HFFc6 (cell line): ENCODE data around the gene SIDT1. TPM values are rescaled to one million over a fixed set of nuclear protein-coding genes. Genes with fewer than 3 reads are reported as not detected.

ENCODE experiments used
- DNase-seq: peaks from one replicate; pipeline ENCODE4 v3.0.0-alpha.2; 2018
- H3K27ac Mint-ChIP-seq: 2 replicates; pipeline ENCODE4 v1.8.0; 2020; ENCODE audit warnings: mild to moderate bottlenecking, mixed read lengths
- H3K27me3 Mint-ChIP-seq: 2 replicates; pipeline ENCODE4 v1.8.0; 2021; ENCODE audit warnings: mild to moderate bottlenecking, moderate library complexity, mixed read lengths; ENCODE audit not compliant: insufficient read depth
- H3K36me3 Mint-ChIP-seq: 2 replicates; pipeline ENCODE4 v1.8.0; 2021; ENCODE audit warnings: low read depth, mixed read lengths
- H3K4me1 Mint-ChIP-seq: 2 replicates; pipeline ENCODE4 v1.8.0; 2020; ENCODE audit warnings: low read depth, mixed read lengths
- H3K4me3 Mint-ChIP-seq: 2 replicates; pipeline ENCODE4 v1.8.0; 2020; ENCODE audit warnings: mild to moderate bottlenecking, moderate library complexity, mixed read lengths
- H3K9me3 Mint-ChIP-seq: 2 replicates; pipeline ENCODE4 v1.8.0; 2020; ENCODE audit warnings: mild to moderate bottlenecking, mixed read lengths
- CTCF ChIP-seq: fragments of 200-600 bp; sonication (generic); IDR thresholded peaks from 2 replicates; pipeline ENCODE4 v1.5.0; 2021; ENCODE audit warnings: antibody characterized with exemption, mild to moderate bottlenecking
- microRNA-seq: library from miRNA; unstranded; fragments of <30 nt; microRNA quantifications from one replicate; pipeline ENCODE4, GENCODE V29; 2019
- total RNA-seq, 6 experiments: library from RNA; stranded (reverse); fragmentation: NEBNext Ultra II Directional; extraction: Animal tissue kit (Norgen Biotek cat#: 25700); gene quantifications; 2 replicates in 1 of 6; 3 replicates in 5 of 6; pipeline ENCODE4 v1.2.3, GENCODE V29; 2021

Gene SIDT1
- total RNA-seq, 6 experiments from 2014 or later, result not detected

- H3K27ac Mint-ChIP-seq, result no peak overlapping the region
- no peak overlapping the region for H3K4me3 Mint-ChIP-seq
- H3K27me3 Mint-ChIP-seq, result no peaks in the 10 kb centered on the region
- no peaks in the 10 kb centered on the region for H3K4me1 Mint-ChIP-seq
- no peak for DNase-seq
- H3K36me3 Mint-ChIP-seq, result peaks cover 12% of the 10 kb centered on the region
- no peaks in the 10 kb centered on the region for H3K9me3 Mint-ChIP-seq
- TF ChIP-seq CTCF, result no peak
These were observed 146.4 kb downstream of the SIDT1 start for GRCh38 chr3:113678773-113679172.

Small RNA genes lying within 50 kb of the gene (microRNA-seq; reads per million reads assigned to microRNA genes)
- gene MIR4446, result not detected

Other genes with a start within 250 kb of the SIDT1 start
- gene CFAP44, start 91.1 kb upstream of the SIDT1 start, total RNA-seq, result 1 to 10 TPM in 3 of 6 experiments, under 1 TPM in 3; 0.86 to 1.4 (median 1.0) TPM
- gene SPICE1, start 17.4 kb upstream of the SIDT1 start, total RNA-seq, result 1 to 10 TPM; 6.9 to 7.5 (median 7.1) TPM
- 10 to 100 TPM in 4 of 6 experiments, 1 to 10 TPM in 2; 8.5 to 10.7 (median 10.5) TPM for gene USF3, start 164.1 kb downstream of the SIDT1 start, total RNA-seq
- 100 to 1,000 TPM; 146 to 178 (median 171) TPM for gene NAA50, start 213.7 kb downstream of the SIDT1 start, total RNA-seq
- gene ATP6V1A, start 214.5 kb downstream of the SIDT1 start, total RNA-seq, result 100 to 1,000 TPM in 4 of 6 experiments, 10 to 100 TPM in 2; 99.4 to 110 (median 101) TPM